ENCODE measurements around the gene STARD3. TPM values are rescaled to one million over a fixed set of nuclear protein-coding genes. Genes with fewer than 3 reads are reported as not detected.

STARD3 gene
- total and polyA plus RNA-seq, 2 donors (not counting 3 experiments of a cell fraction or from before 2014, with no cell fraction given), result 51.0 to 75.7 TPM

DNA sequence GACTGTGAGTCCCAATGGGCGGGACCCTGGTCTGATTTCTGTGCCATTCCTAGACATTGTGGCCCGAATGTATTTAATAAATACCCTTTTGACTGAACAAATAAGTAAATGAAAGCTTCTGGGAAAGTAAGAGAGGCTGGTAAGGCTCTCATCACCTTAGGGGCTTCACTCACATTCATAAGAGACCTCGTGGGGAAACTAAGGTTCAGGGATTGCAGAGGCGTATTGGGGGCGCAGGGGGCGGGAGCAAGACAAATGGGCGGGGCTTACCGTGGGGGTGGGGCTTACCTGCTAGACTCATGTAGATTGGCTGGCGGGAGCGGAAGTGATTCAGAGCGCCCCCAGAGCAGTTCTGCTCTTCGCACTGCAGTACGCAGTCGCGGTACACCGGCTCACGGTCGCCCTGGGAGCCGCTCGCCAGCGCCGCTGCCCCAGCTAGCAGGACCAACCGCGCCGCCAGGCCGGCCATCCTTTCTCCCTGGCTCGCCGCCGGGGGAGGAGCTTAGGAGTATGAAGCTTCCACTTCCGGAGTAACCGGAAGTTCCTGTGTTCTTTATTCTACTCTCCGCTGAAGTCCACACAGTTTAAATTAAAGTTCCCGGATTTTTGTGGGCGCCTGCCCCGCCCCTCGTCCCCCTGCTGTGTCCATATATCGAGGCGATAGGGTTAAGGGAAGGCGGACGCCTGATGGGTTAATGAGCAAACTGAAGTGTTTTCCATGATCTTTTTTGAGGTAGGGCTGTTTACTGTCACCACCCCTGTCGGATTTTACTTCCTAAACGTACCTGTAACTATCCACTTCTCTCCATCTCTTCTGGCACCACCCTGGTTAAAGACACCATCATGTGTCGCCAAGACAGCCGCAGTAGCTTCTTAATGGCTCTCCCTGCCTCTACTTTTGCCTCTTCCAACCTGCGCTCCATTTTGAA is 50.9 kb downstream of the STARD3 start, which contains the start of gene PGAP3:
PGAP3 (minus strand) TSS at position 512 of the 929 bp plus-strand sequence; CDS start at position 469, 43 bp downstream.
- intact Hi-C loops (cut with micrococcal nuclease) (no loop called here), dilution Hi-C loops (cut with MboI; ENCODE audit: extremely low pct_ligation_motif_present, low sequenced_read_pairs) (no loop called here)
- Histone ChIP-seq H3K36me3 (ENCODE audit: control insufficient read depth in 2 of 2, extremely low read depth in 1 of 2, insufficient read depth in 2 of 2, low read length in 2 of 2) (no peaks in the 10 kb centered on the region), H3K4me1 (ENCODE audit: control insufficient read depth, extremely low read depth, insufficient read depth, low read length) (peaks cover 9% of the 10 kb centered on the region), H3K4me3 (replicated peaks in 1 of 3; ENCODE audit: insufficient read depth in 1 of 3, low read depth in 1 of 3, low read length in 3 of 3) (peak within 1 kb of the TSS; percentile 69 to 91 (median 74)), H3K4me2 (ENCODE audit: insufficient read depth, low read length) (peak within 1 kb of the TSS; percentile 95), H3K9ac (replicated peaks; ENCODE audit: extremely low read depth, insufficient read depth, low read length) (peak within 1 kb of the TSS; percentile 76), H2AFZ (ENCODE audit: low read depth, low read length) (peak within 1 kb of the TSS; percentile 84), H3K9me1 (replicated peaks; ENCODE audit: control insufficient read depth, extremely low read depth, insufficient read depth, low read length) (no peaks in the 10 kb centered on the region), H4K20me1 (replicated peaks; ENCODE audit: control insufficient read depth, extremely low read depth, insufficient read depth, low read length) (no peaks in the 10 kb centered on the region), H3K27ac (ENCODE audit: insufficient read depth, low read depth, low read length) (peak within 1 kb of the TSS; percentile 56), H3K79me2 (ENCODE audit: control insufficient read depth, insufficient read depth, low read length) (no peaks in the 10 kb centered on the region), H3K9me3 (replicated peaks; ENCODE audit: control insufficient read depth, insufficient read depth, low read length) (no peaks in the 10 kb centered on the region), H3K27me3 (ENCODE audit: control insufficient read depth in 2 of 2, insufficient read depth in 2 of 2, low read length in 2 of 2) (no peaks in the 10 kb centered on the region)
- POLR2A ChIA-PET, result no interaction called here
- BruUV-seq (replicated peaks), result TSS peak; percentile 91
- TF ChIP-seq, protein P1, sequence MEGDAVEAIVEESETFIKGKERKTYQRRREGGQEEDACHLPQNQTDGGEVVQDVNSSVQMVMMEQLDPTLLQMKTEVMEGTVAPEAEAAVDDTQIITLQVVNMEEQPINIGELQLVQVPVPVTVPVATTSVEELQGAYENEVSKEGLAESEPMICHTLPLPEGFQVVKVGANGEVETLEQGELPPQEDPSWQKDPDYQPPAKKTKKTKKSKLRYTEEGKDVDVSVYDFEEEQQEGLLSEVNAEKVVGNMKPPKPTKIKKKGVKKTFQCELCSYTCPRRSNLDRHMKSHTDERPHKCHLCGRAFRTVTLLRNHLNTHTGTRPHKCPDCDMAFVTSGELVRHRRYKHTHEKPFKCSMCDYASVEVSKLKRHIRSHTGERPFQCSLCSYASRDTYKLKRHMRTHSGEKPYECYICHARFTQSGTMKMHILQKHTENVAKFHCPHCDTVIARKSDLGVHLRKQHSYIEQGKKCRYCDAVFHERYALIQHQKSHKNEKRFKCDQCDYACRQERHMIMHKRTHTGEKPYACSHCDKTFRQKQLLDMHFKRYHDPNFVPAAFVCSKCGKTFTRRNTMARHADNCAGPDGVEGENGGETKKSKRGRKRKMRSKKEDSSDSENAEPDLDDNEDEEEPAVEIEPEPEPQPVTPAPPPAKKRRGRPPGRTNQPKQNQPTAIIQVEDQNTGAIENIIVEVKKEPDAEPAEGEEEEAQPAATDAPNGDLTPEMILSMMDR (IDR thresholded peaks at IDR 0.05; ENCODE audit: extremely low read depth in 1 of 2, insufficient read depth in 1 of 2, low read depth in 1 of 2, low read length in 2 of 2), result no peak
- TF ChIP-seq POLR2AphosphoS5 (IDR thresholded peaks at IDR 0.05; ENCODE audit: insufficient read depth, low read depth, low read length) (peak; percentile 84), POLR2A (IDR thresholded peaks at IDR 0.05; ENCODE audit: low read depth, low read length) (peak; percentile 85)
- peak; percentile 94 for DNase-seq (ENCODE audit: low read depth, low spot score)
- FAIRE-seq, result peak; percentile 81
- CTCF ChIA-PET, result interaction anchor here (0.7 to 2.1 kb wide), 8 partner anchors 12 to 271 kb away, joined by 3 to 12 read pairs (median 4); partner anchors contain the start of genes ERBB2 and MIEN1

DNA sequence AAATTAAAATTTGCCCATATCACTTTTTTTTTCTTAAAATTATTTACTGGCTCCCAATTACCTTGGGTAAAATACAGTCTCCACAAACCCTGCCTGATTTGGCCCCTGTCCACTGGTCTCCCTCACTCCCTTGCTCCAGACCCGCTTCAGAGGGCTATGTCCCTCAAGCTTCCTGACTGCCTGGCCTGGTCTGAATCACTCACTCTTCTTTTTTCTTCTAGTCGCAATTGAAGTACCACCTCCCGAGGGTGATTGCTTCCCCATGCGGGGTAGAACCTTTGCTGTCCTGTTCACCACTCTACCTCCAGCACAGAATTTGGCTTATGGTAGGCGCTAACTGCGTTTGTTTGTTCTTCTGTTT is 51.5 kb downstream of the STARD3 start:
- no peak for FAIRE-seq
- peak; percentile 16 for DNase-seq (ENCODE audit: low read depth, low spot score)
- no peaks in the 10 kb centered on the region for H3K9me1 ChIP-seq (replicated peaks; ENCODE audit: control insufficient read depth, extremely low read depth, insufficient read depth, low read length)
- H3K4me3 ChIP-seq (replicated peaks in 1 of 3; ENCODE audit: insufficient read depth in 1 of 3, low read depth in 1 of 3, low read length in 3 of 3), result peak overlapping the region; percentile 69 to 91 (median 74)
- peak overlapping the region; percentile 95 for H3K4me2 ChIP-seq (ENCODE audit: insufficient read depth, low read length)
- dilution Hi-C loops (cut with MboI; ENCODE audit: extremely low pct_ligation_motif_present, low sequenced_read_pairs) (no loop called here), intact Hi-C loops (cut with micrococcal nuclease) (no loop called here)
- H3K36me3 ChIP-seq (ENCODE audit: control insufficient read depth in 2 of 2, extremely low read depth in 1 of 2, insufficient read depth in 2 of 2, low read length in 2 of 2), result no peaks in the 10 kb centered on the region
- CTCF ChIA-PET, result interaction anchor here (0.7 to 2.1 kb wide), 8 partner anchors 12 to 270 kb away, joined by 3 to 12 read pairs (median 4); partner anchors contain the start of genes ERBB2 and MIEN1
- H3K4me1 ChIP-seq (ENCODE audit: control insufficient read depth, extremely low read depth, insufficient read depth, low read length), result peaks cover 9% of the 10 kb centered on the region
- POLR2A ChIA-PET, result no interaction called here
- H3K27ac ChIP-seq (ENCODE audit: insufficient read depth, low read depth, low read length), result peak overlapping the region; percentile 56
- peak overlapping the region; percentile 76 for H3K9ac ChIP-seq (replicated peaks; ENCODE audit: extremely low read depth, insufficient read depth, low read length)
- no peaks in the 10 kb centered on the region for H3K9me3 ChIP-seq (replicated peaks; ENCODE audit: control insufficient read depth, insufficient read depth, low read length)
- H2AFZ ChIP-seq (ENCODE audit: low read depth, low read length), result peak overlapping the region; percentile 84
- TF ChIP-seq GATA2 (IDR thresholded peaks at IDR 0.05; ENCODE audit: insufficient read depth, insufficient read length, low read depth, low read length) (no peak), EZH2 (IDR thresholded peaks at IDR 0.05; ENCODE audit: borderline replicate concordance, low read depth, low read length, severe bottlenecking) (no peak), FOS (IDR thresholded peaks at IDR 0.05; ENCODE audit: borderline replicate concordance, insufficient read depth, low read length) (no peak), JUN (IDR thresholded peaks at IDR 0.05; ENCODE audit: borderline replicate concordance, insufficient read depth, insufficient read length, low read depth) (no peak), POLR2A (IDR thresholded peaks at IDR 0.05; ENCODE audit: low read depth, low read length) (no peak), POLR2AphosphoS5 (IDR thresholded peaks at IDR 0.05; ENCODE audit: insufficient read depth, low read depth, low read length) (no peak), MYC (IDR thresholded peaks at IDR 0.05; ENCODE audit: low read depth, low read length) (no peak)
- TF ChIP-seq, protein P2, sequence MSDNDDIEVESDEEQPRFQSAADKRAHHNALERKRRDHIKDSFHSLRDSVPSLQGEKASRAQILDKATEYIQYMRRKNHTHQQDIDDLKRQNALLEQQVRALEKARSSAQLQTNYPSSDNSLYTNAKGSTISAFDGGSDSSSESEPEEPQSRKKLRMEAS (IDR thresholded peaks at IDR 0.05; ENCODE audit: insufficient read depth, insufficient read length), result no peak
- TF ChIP-seq, protein P1 (IDR thresholded peaks at IDR 0.05; ENCODE audit: extremely low read depth in 1 of 2, insufficient read depth in 1 of 2, low read depth in 1 of 2, low read length in 2 of 2), result no peak
- no TSS peak for BruUV-seq (replicated peaks)
- no peaks in the 10 kb centered on the region for H3K79me2 ChIP-seq (ENCODE audit: control insufficient read depth, insufficient read depth, low read length)
- H3K27me3 ChIP-seq (ENCODE audit: control insufficient read depth in 2 of 2, insufficient read depth in 2 of 2, low read length in 2 of 2), result no peaks in the 10 kb centered on the region
- no peaks in the 10 kb centered on the region for H4K20me1 ChIP-seq (replicated peaks; ENCODE audit: control insufficient read depth, extremely low read depth, insufficient read depth, low read length)

All from endothelial cell of umbilical vein (primary cell).